GM19395 (cell line): Measurements from ENCODE around the gene HOXB8.

ENCODE experiments used
- ATAC-seq: cut with Tn5 transposase; IDR thresholded peaks from one replicate; pipeline ENCODE4 v1.9.1; 2021; ENCODE audit warnings: mild to moderate bottlenecking, moderate library complexity; ENCODE audit not compliant: unreplicated experiment

HOXB8 gene

GRCh38 chr17:48615047-48615962 lies at the start of gene HOXB8:
HOXB8 (minus strand) TSS chr17:48615292; CDS start chr17:48614704, 588 bp downstream.
- ATAC-seq, result no peak

DNA sequence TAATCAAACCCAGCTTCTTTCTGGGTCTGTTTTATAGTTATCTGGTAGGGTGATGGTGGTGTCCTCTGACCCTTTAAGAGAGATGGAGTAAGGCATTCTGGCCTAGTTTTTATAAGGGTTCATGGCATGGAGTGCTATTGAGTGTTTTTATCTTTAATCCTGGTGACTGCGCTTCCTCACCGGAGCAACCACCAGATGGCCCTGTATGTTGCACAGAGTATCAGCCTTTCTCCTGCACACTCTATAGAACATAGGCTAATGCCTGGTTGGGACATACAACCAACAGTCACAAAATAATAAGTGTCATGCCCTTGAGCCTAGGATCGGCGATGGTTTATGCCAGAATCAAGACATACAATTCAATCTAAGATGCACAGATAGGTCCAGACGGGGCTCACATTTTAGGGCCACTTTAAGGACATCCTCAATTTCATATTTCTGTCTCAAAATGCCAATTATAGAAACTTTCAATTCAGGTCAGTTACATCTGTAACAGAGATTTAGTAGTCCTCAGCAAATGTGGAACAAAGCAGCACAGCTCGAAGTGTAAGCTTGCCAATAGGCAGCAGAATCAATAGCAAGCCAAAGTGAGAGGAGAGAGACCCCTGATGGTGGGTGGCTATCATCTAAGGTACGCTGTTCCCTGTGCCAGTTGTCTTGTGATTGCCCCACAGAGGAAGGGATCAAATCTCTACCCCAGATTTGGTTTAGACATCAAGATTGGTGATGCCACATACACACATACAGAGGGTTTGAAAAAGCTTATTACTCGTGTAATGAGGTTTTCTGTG lies 48.2 kb upstream of the HOXB8 start:
- ATAC-seq, result no peak

- ATAC-seq, result no peak
Measured at GRCh38 chr17:48655913-48656312, 40.8 kb upstream of the HOXB8 start.

- ATAC-seq, result no peak
Measured at GRCh38 chr17:48649741-48650140, 34.6 kb upstream of the HOXB8 start.

DNA sequence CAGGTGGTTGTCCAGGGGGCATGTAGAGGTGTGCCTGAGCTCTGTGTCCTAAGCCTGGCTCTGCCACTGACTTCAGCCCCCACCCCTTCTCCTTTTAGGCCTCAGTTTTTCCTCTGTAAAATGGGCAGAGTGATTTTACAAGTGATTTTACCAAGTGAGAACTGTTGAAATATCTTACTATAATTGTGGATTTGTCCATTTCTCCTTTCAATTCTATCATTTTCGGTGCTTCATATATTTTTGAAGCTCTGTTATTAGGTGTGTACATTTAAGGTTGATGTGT lies 32.8 kb upstream of the HOXB8 start:
- no peak for ATAC-seq

GRCh38 chr17:48647103-48647962 lies 32.2 kb upstream of the HOXB8 start:
- ATAC-seq, result no peak

DNA sequence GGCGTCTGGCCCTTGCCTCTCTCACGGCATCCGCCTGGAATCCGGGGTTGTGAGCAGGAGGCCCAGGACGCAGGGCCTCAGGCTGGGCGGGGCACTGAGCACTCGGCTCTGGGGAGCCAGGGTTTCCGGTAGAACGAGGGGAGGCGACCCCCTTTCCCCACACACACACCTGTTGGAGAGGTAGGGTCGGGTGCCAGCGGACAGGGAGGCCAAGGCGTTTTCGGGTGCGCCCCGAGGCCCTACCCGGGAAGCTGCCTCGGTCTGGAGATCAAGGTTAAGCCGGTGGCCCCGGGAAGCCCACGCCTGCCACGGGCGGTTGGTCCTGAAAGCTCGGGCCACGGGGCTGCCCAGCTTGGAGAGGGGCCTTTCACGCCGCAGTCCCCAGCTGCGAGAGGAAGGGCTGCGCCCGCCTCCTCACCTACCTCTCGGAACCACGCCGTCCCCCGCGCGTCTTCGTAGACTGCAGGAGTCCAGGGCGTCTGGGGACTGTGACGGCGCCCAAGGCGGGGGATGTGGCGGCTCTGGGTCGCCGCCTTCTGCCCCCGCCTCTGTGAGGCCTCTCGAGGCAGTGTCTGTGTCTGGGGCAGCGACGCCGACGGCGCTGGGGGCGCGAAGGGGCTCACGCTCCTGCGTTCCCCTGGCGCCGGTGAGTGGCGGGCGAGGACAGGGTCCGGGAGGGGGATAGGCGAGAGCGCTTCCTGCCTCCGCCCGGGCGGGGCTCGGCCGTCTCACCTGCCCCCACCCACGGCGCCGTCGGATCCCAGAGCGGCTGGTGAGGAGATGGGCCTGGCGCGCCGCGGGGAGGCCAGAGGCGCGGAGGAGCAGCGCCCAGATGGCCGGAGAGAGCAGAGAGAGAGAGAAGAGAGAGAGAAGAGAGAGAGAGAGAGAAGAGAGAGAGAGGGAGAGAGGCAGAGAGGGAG lies 31.4 kb upstream of the HOXB8 start:
- ATAC-seq, result no peak

DNA sequence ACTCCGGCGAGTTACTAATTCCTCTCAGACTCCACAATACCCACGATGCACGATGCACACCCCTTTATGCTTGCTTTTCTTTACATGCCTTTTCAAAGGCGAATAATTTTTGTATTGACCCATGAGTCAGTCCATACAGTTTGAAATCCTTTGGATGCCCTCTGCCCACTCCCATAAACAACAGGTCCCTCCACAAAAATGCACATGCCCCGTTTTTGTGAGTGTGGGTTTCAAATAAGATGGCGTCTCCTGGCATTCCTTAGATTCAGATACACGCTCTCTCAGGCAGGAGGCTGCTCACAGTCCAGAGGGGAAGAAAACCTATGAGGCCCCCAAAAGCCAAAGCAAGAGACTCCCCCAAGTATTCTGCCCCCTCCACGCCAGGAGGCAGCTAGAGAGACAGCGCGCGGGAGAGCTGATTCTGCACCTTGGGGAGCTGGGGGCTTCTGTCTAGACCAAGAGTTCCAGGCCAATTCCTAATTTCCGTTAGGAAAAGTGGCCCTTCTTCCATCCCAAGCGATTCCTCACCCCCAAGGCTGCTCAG lies 30.6 kb upstream of the HOXB8 start:
- no peak for ATAC-seq

- ATAC-seq, result no peak
Measured at GRCh38 chr17:48644910-48645557, 29.9 kb upstream of the HOXB8 start.

- no peak for ATAC-seq
Measured at GRCh38 chr17:48644159-48644558, 29.1 kb upstream of the HOXB8 start.

DNA sequence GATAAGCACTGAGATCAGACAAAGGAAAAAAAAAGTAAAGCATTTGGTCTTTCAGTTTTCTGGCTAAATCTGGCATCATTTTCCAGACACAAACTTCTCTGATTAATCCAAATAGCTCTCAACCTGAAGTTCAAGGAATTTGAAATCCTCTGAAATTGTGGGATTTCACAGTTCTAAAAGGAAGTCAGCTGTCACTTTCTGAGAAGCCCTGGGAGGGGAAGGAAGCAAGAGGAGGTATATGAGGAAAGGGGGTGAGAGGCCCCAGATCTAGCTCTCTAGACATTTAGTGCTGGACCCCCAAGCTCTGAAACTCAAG lies 28.6 kb upstream of the HOXB8 start:
- no peak for ATAC-seq

DNA sequence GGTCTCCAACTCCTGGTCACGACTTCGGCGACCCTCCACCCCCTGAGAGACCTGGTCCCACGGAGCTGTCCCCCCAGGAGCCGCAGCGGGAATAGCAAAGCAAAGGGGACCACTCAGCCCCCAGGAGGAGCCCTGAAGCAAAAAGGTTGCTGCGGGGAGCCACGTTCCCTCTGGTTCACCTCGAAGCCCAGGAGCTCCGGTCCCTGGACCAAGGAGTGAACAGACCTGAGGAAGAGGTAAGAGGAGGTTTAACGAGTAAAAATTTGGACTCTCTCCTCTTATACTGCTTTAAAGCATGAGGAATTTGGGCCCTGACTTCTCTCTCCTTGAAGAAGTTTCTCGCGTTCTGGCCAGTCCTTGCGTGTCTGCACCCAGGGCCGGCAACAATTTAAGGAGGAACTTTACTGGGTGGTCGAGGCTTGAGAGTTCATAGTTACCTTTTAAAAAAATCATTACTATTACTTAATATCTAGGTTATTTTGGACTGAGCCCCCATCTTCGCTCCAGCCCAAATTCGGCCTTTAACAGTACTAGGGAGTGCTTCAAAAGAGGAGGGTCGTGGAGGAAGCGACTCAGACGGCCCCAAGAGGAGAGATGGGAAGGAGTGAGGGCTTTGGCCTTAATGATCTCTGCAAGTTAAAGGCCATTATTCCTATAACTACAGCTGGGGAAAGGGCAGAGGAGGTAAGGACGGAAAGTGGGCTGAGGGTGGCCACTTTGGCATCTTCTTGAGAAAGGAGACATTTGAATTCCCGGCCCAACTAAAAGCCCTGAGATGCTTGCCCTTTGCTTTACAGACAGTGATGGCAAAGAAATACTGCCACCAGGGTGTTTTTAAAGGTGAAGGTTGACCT lies 28.0 kb upstream of the HOXB8 start:
- no peak for ATAC-seq

DNA sequence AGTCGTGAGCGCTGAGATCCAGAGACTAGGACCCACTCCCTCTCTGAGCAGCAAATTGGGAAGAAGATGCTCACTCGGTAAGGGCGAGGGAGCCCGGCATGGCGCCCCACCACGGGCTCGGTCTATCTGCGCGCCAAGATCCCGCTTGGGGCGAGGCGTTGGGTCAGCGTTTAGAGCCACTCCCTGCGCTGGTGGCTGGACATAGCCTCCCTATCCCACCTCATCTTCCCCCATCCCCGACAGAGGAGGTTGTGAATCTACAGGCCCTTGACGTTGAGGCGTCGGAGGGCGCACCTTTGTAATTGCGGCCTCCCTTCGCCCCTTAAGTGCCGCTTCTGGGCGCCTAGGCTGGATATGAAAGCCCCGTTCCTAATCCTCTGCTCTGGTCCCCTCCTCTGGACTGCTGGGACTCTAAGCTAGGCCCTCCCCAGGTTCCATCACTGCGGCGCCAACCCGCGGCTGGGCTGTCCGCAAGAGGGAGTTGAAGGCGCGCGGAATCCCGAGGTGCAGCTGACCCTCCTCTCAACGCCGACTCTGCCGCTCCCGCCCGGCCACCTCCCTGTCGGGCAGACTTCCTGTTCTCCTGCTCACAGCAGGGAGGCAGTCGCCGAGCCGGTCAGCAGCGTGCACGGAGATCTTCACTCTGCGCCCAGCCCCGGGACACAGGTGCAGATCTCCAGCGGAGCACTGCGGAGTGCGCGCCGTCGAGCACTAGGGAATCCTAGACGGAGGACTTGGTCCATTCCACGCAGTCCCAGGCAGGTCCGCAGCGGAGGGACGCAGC lies 27.2 kb upstream of the HOXB8 start:
- no peak for ATAC-seq

DNA sequence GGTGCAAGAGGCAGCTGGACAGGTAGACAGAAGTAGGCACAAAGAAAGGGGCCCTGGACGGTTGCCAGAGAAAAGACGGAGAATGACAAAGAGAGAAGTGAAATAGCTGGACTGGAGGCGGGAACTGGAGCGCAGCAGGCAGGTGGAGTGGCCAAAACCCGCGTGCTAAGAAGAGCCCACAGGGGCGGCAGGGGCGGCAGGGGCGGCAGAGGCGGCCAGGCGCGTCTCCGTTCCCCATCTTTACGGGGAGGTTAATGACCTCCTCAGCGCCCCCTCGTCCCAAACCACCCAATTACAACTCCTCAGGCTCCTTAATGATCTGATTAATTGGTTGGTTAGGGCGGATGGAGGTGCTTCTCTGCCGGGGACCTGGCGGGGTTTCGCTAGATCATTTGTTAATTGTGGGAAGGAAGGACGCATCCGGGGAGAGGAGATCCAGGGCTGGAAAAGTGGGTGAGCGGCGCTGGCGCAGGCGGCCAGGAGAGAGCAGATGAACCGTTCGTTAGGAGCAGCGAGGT lies 26.5 kb upstream of the HOXB8 start:
- ATAC-seq, result no peak

DNA sequence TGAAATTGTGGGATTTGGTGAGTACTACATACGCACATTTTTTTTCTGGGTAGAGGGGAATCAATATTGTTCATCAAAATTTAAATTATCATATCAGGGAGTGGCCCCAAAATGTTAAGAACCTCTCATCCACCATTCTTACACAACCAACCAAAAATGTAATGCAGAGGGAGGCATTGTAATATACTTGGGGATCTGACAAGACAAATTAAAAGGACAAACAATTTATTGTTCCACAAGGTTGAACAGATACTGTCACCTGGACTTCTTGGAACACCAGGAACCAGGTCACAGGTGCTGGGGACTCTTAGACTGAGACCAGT lies 25.7 kb upstream of the HOXB8 start:
- no peak for ATAC-seq

GRCh38 chr17:48639982-48640857 lies 25.1 kb upstream of the HOXB8 start:
- no peak for ATAC-seq

- no peak for ATAC-seq
Measured at GRCh38 chr17:48639136-48639535, 24.0 kb upstream of the HOXB8 start.
